B cell (primary cell): ENCODE results near the gene U2AF1. TPM values are rescaled to one million over a fixed set of nuclear protein-coding genes. Genes with fewer than 3 reads are reported as not detected.
"Not testable (repeated sequence)": the region's sequence is repeated elsewhere in the genome, so short reads cannot be mapped to it uniquely, and the experiment has no call there.

ENCODE experiments used
- ATAC-seq: fragments of 200-7000 bp; cut with Tn5 transposase; one replicate; pipeline ENCODE4 v1.10.0; 2021; ENCODE audit warnings: low read depth, mild to moderate bottlenecking, moderate number of reproducible peaks, moderate library complexity
- CTCF ChIA-PET: fragments of 350-600 bp; sonication (Branson Sonifier 250); formaldehyde crosslinking; loops from one replicate; lab custom pipeline; 2021; ENCODE audit warnings: antibody characterized with exemption, inconsistent platforms; lab: Charles Lee
- POLR2A ChIA-PET: fragments of 350-600 bp; sonication (Branson Sonifier 250); formaldehyde crosslinking; loops from one replicate; lab custom pipeline; 2021; ENCODE audit warnings: antibody characterized with exemption; lab: Charles Lee
- DNase-seq: peaks from one replicate; pipeline ENCODE4 v3.0.0; 2013
- H2AFZ ChIP-seq: 2 replicates; pipeline ENCODE4 v1.6.1; 2012; ENCODE audit warnings: mild to moderate bottlenecking, low read depth, low read length; ENCODE audit not compliant: insufficient read depth, poor library complexity, severe bottlenecking
- H3K27ac ChIP-seq, 2 donors: 1 replicate in 1 of 2; 2 replicates in 1 of 2; pipeline ENCODE4 v1.5.1; 2012 to 2013; ENCODE audit warnings: low read length in 2 of 2, mild to moderate bottlenecking in 2 of 2, moderate library complexity in 1 of 2
- H3K27me3 ChIP-seq, 4 experiments: fragments of 200-600 bp in 1 of 4; sonication (generic) in 1 of 4; replicated peaks in 1 of 4; 1 replicate in 2 of 4; 2 replicates in 2 of 4; pipeline versions ENCODE4 v1.6.1 to v1.7.0; 2013 to 2016; ENCODE audit warnings: low read length in 3 of 4, mild to moderate bottlenecking in 2 of 4, mixed read lengths in 1 of 4, moderate library complexity in 1 of 4; ENCODE audit not compliant: insufficient read depth in 4 of 4, control insufficient read depth in 3 of 4; ENCODE audit errors: control extremely low read depth in 1 of 4
- H3K36me3 ChIP-seq, 2 experiments: replicated peaks in 1 of 2; 1 replicate in 1 of 2; 2 replicates in 1 of 2; pipeline versions ENCODE4 v1.6.1 to v1.7.1; 2013; ENCODE audit warnings: low read length in 1 of 2; ENCODE audit not compliant: insufficient read depth in 2 of 2, control insufficient read depth in 1 of 2; ENCODE audit errors: control extremely low read depth in 1 of 2, extremely low read depth in 1 of 2
- H3K4me1 ChIP-seq, 2 donors: fragments of 200-600 bp in 1 of 2; sonication (generic) in 1 of 2; 1 replicate in 1 of 2; 2 replicates in 1 of 2; pipeline versions ENCODE4 v1.5.1 to v1.6.1; 2013 to 2017; ENCODE audit warnings: low read length in 2 of 2; ENCODE audit not compliant: control insufficient read depth in 2 of 2, insufficient read depth in 2 of 2
- H3K4me2 ChIP-seq: replicated peaks from 2 replicates; pipeline ENCODE3; 2012; ENCODE audit warnings: mild to moderate bottlenecking, low read depth, low read length; ENCODE audit not compliant: poor library complexity, severe bottlenecking
- H3K4me3 ChIP-seq, 5 experiments: fragments of 200-600 bp in 1 of 5; sonication (generic) in 1 of 5; 1 replicate in 3 of 5; 2 replicates in 2 of 5; pipeline versions ENCODE4 v1.5.1 to v1.7.0; 2011 to 2016; ENCODE audit warnings: low read length in 4 of 5, mild to moderate bottlenecking in 4 of 5, low read depth in 2 of 5, control low read depth in 1 of 5, moderate library complexity in 1 of 5; ENCODE audit not compliant: insufficient read depth in 1 of 5; ENCODE audit errors: control extremely low read depth in 1 of 5, extremely low read depth in 1 of 5
- H3K79me2 ChIP-seq: fragments of 200-600 bp; sonication (generic); one replicate; pipeline ENCODE4 v1.6.0; 2016; ENCODE audit warnings: low read length; ENCODE audit not compliant: control insufficient read depth, insufficient read depth
- H3K9ac ChIP-seq: fragments of 200-600 bp; sonication (generic); 2 replicates; pipeline ENCODE4 v1.6.1; 2017; ENCODE audit warnings: mild to moderate bottlenecking, low read length, moderate library complexity
- H3K9me3 ChIP-seq, 3 donors: one replicate each; pipeline versions ENCODE4 v1.6.1 to v1.7.1; 2013; ENCODE audit warnings: low read length in 2 of 3; ENCODE audit not compliant: control insufficient read depth in 2 of 3, insufficient read depth in 1 of 3; ENCODE audit errors: control extremely low read depth in 1 of 3
- H4K20me1 ChIP-seq: 2 replicates; pipeline ENCODE4 v1.6.0; 2012; ENCODE audit warnings: mild to moderate bottlenecking, low read length; ENCODE audit not compliant: insufficient read depth, control insufficient read depth, poor library complexity, severe bottlenecking
- H3K27ac Mint-ChIP-seq: one replicate; pipeline ENCODE4 v1.8.0; 2021; ENCODE audit warnings: mixed read lengths
- H3K27me3 Mint-ChIP-seq: one replicate; pipeline ENCODE4 v1.8.0; 2021; ENCODE audit warnings: mixed read lengths
- H3K4me1 Mint-ChIP-seq: one replicate; pipeline ENCODE4 v1.8.0; 2021; ENCODE audit warnings: mixed read lengths
- H3K4me3 Mint-ChIP-seq: one replicate; pipeline ENCODE4 v1.8.0; 2021; ENCODE audit warnings: mixed read lengths
- H3K9me3 Mint-ChIP-seq: one replicate; pipeline ENCODE4 v1.8.0; 2022; ENCODE audit warnings: mixed read lengths; ENCODE audit not compliant: insufficient read depth
- WGBS: methylation state at CpG from one replicate; pipeline ENCODE4 v1.1.5; 2013; ENCODE audit warnings: missing lambda C conversion rate; ENCODE audit not compliant: insufficient coverage; 5-methylcytosine and 5-hydroxymethylcytosine counted together
- intact Hi-C: fragments of 100-400 bp; cut with micrococcal nuclease; formaldehyde crosslinking; loops from one replicate; pipeline ENCODE4 v1.10.0; 2022
- polyA plus RNA-seq: library from polyadenylated mRNA; depleted of rRNA; stranded (reverse); fragments of >200 nt; gene quantifications from 2 replicates; pipeline ENCODE4 v1.2.3, GENCODE V29; 2012
- total RNA-seq, 2 donors: library from RNA; stranded (reverse); fragments of 120-200 nt in 1 of 2; gene quantifications; 1 replicate in 1 of 2; 2 replicates in 1 of 2; pipeline versions ENCODE4 v1.2.3 to v1.2.4, GENCODE V29; 2013 to 2022

Gene U2AF1
- total and polyA plus RNA-seq, 2 donors (not counting 1 experiment from before 2014, with no cell fraction given) = 70.9 to 104 TPM

- H2AFZ ChIP-seq, POLR2A ChIA-PET, H3K4me1 ChIP-seq, CTCF ChIA-PET, H3K27ac ChIP-seq, H4K20me1 ChIP-seq, H3K9ac ChIP-seq, ATAC-seq, H3K27ac Mint-ChIP-seq, H3K27me3 Mint-ChIP-seq, H3K4me1 Mint-ChIP-seq, intact Hi-C loops, H3K4me2 ChIP-seq, H3K9me3 Mint-ChIP-seq, H3K27me3 ChIP-seq, H3K4me3 Mint-ChIP-seq, H3K4me3 ChIP-seq, DNase-seq, H3K9me3 ChIP-seq, H3K79me2 ChIP-seq, H3K36me3 ChIP-seq: not testable (repeated sequence)
- no CpG with 5 or more reads among the region's 12 CpGs for WGBS
These were observed 39.3 kb upstream of the U2AF1 start for GRCh38 chr21:43146637-43147036.

GRCh38 chr21:43141407-43141806, 34.0 kb upstream of the U2AF1 start:
- H3K9me3 Mint-ChIP-seq, H4K20me1 ChIP-seq, H3K27me3 ChIP-seq, H3K9ac ChIP-seq, H3K27ac ChIP-seq, H2AFZ ChIP-seq, H3K79me2 ChIP-seq, intact Hi-C loops, H3K27ac Mint-ChIP-seq, H3K27me3 Mint-ChIP-seq, ATAC-seq, POLR2A ChIA-PET, H3K9me3 ChIP-seq, H3K36me3 ChIP-seq, H3K4me2 ChIP-seq, H3K4me1 ChIP-seq, CTCF ChIA-PET, DNase-seq, H3K4me1 Mint-ChIP-seq, H3K4me3 ChIP-seq, H3K4me3 Mint-ChIP-seq: not testable (repeated sequence)
- WGBS = no CpG with 5 or more reads among the region's 17 CpGs

DNA sequence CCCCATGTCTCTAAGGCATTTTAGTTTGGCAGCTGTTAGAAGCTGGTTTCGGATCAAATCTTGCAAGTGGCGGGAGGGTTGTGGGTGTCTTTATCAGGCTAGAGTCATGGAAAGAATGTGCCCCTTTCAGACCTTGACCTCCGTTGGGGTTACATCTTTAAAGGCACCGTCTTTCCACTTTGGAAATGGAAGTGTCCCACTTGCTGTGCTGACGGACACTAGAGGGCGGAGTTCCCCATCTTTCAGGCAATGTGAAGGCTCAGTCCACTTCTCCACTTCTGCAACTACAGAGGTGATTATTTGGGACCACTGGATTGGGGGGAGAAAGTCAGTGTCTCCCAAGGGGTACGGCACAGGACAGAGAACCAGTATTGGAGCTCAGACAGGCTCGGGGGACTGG, 31.6 kb upstream of the U2AF1 start:
- H4K20me1 ChIP-seq, H3K27me3 Mint-ChIP-seq, H3K4me3 Mint-ChIP-seq, H3K4me1 ChIP-seq, H3K36me3 ChIP-seq, intact Hi-C loops, POLR2A ChIA-PET, H3K9me3 ChIP-seq, H3K4me3 ChIP-seq, H3K27ac ChIP-seq, H2AFZ ChIP-seq, CTCF ChIA-PET, H3K4me2 ChIP-seq, DNase-seq, H3K27me3 ChIP-seq, H3K79me2 ChIP-seq, H3K9me3 Mint-ChIP-seq, H3K27ac Mint-ChIP-seq, H3K9ac ChIP-seq, H3K4me1 Mint-ChIP-seq, ATAC-seq: not testable (repeated sequence)
- no CpG with 5 or more reads among the region's 8 CpGs for WGBS

DNA sequence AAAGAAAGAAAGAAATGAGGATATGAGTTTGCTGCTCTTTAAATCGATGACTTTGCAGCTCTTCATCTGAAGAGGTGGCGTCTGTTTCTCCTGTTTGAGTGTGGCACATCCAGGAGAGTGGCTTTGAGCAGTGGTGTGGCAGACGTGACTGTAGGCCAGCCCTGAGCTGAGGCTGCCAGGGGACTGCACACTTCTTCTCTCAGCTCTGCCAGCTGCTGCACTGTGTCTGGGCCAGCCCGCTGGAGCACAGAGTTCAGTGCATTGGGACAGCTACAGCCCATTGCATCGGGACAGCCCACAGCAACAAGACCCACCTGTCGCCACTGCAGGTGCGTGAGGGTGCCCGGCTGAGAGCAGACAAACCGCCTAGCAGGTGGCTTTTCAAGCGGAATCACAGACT, 27.1 kb upstream of the U2AF1 start:
- H3K4me3 Mint-ChIP-seq, CTCF ChIA-PET, H3K27me3 ChIP-seq, H3K4me2 ChIP-seq, H3K9ac ChIP-seq, intact Hi-C loops, ATAC-seq, H3K4me1 ChIP-seq, H4K20me1 ChIP-seq, H3K36me3 ChIP-seq, DNase-seq, H3K27me3 Mint-ChIP-seq, H3K9me3 ChIP-seq, H3K27ac ChIP-seq, H3K9me3 Mint-ChIP-seq, H3K79me2 ChIP-seq, H3K27ac Mint-ChIP-seq, H2AFZ ChIP-seq, POLR2A ChIA-PET, H3K4me3 ChIP-seq, H3K4me1 Mint-ChIP-seq: not testable (repeated sequence)
- no CpG with 5 or more reads among the region's 10 CpGs for WGBS
